ENCODE results near the gene PDS5B. TPM values are rescaled to one million over a fixed set of nuclear protein-coding genes. Genes with fewer than 3 reads are reported as not detected.
A peak's percentile ranks its signal among the peaks of the same experiment; 100 is the strongest.

PDS5B gene
- total and polyA plus RNA-seq, 10 of the 15 experiments (the other 5 are each of a cell fraction or from before 2014, with no cell fraction given), result 15.4 to 55.3 (median 30.7) TPM

DNA sequence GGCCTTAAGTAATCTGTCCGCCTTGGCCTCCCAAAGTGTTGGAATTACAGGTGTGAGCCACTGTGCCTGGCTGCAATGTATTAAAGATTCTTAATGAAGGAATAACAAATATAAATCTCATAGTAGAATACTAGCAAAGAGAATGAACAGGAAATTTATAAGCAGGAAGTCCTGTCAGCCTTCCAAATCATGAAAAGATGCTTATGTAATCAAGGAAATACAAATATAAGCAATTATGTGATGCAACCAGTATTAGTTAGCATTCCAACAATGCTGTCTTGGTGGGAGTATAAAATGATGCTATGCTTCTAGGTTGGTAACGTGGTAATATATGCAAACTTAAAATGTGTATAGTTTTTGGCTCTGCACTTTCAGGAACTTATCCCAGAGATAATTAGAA, 133.8 kb downstream of the PDS5B start:
- no peak for TF ChIP-seq CREB1 (IDR thresholded peaks at IDR 0.05; ENCODE audit: low read depth)
- TF ChIP-seq TARDBP (IDR thresholded peaks at IDR 0.05; ENCODE audit: borderline replicate concordance), result no peak
- no peak for TF ChIP-seq YBX1 (IDR thresholded peaks at IDR 0.05)
- TF ChIP-seq, protein P1, sequence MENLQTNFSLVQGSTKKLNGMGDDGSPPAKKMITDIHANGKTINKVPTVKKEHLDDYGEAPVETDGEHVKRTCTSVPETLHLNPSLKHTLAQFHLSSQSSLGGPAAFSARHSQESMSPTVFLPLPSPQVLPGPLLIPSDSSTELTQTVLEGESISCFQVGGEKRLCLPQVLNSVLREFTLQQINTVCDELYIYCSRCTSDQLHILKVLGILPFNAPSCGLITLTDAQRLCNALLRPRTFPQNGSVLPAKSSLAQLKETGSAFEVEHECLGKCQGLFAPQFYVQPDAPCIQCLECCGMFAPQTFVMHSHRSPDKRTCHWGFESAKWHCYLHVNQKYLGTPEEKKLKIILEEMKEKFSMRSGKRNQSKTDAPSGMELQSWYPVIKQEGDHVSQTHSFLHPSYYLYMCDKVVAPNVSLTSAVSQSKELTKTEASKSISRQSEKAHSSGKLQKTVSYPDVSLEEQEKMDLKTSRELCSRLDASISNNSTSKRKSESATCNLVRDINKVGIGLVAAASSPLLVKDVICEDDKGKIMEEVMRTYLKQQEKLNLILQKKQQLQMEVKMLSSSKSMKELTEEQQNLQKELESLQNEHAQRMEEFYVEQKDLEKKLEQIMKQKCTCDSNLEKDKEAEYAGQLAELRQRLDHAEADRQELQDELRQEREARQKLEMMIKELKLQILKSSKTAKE (IDR thresholded peaks at IDR 0.05; ENCODE audit: low read depth, poor library complexity, severe bottlenecking), result no peak
- no peak for TF ChIP-seq KAT2A (conservative IDR thresholded peaks at IDR 0.05; ENCODE audit: control insufficient read depth, low read depth, low read length)
- no peak for TF ChIP-seq NFIC (IDR thresholded peaks at IDR 0.05; ENCODE audit: low read depth, low read length)
- TF ChIP-seq NFYB (IDR thresholded peaks at IDR 0.05; ENCODE audit: insufficient read depth, low read depth, low read length), result no peak
- TF ChIP-seq, protein P2, sequence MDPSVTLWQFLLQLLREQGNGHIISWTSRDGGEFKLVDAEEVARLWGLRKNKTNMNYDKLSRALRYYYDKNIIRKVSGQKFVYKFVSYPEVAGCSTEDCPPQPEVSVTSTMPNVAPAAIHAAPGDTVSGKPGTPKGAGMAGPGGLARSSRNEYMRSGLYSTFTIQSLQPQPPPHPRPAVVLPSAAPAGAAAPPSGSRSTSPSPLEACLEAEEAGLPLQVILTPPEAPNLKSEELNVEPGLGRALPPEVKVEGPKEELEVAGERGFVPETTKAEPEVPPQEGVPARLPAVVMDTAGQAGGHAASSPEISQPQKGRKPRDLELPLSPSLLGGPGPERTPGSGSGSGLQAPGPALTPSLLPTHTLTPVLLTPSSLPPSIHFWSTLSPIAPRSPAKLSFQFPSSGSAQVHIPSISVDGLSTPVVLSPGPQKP (IDR thresholded peaks at IDR 0.05; ENCODE audit: low read depth, low read length), result no peak
- no peak for TF ChIP-seq CEBPZ (IDR thresholded peaks at IDR 0.05; ENCODE audit: low read depth, low read length)
- TF ChIP-seq SPI1 (IDR thresholded peaks at IDR 0.05; ENCODE audit: borderline replicate concordance, insufficient read depth, low read depth, low read length), result no peak
- TF ChIP-seq RAD21 (IDR thresholded peaks at IDR 0.05; ENCODE audit: insufficient read depth, low read depth, low read length), result no peak
- no peak for TF ChIP-seq CUX1 (IDR thresholded peaks at IDR 0.05; ENCODE audit: insufficient replicate concordance, low read depth, low read length)
- Histone ChIP-seq H3K4me2 (ENCODE audit: control insufficient read depth, insufficient read depth) (no peak overlapping the region), H3K27ac (ENCODE audit: control insufficient read depth, insufficient read depth) (no peak overlapping the region), H3K36me3 (ENCODE audit: control insufficient read depth in 2 of 2, insufficient read depth in 2 of 2, low read length in 1 of 2) (peaks cover 1 to 2% of the 10 kb centered on the region in 2 experiments; a peak in 2 of 4 replicates), H3K4me1 (ENCODE audit: control insufficient read depth, insufficient read depth, low read length) (no peaks in the 10 kb centered on the region), H4K20me1 (ENCODE audit: control insufficient read depth, insufficient read depth) (no peaks in the 10 kb centered on the region), H3K4me3 (no peak overlapping the region), H2AFZ (ENCODE audit: control insufficient read depth, low read depth, low read length) (no peak overlapping the region), H3K27me3 (replicated peaks in 1 of 2; ENCODE audit: control insufficient read depth in 2 of 2, insufficient read depth in 2 of 2, low read length in 1 of 2) (no peaks in the 10 kb centered on the region), H3K79me2 (ENCODE audit: control insufficient read depth, insufficient read depth, low read length) (no peaks in the 10 kb centered on the region), H3K9ac (ENCODE audit: control insufficient read depth, insufficient read depth, low read length) (no peak overlapping the region), H3K9me3 (replicated peaks; ENCODE audit: control insufficient read depth, insufficient read depth, low read length) (peaks cover 3% of the 10 kb centered on the region; the same call in 2 of the 3 replicates)
- intact Hi-C loops (cut with micrococcal nuclease; ENCODE audit: unreplicated experiment), result no loop called here
- 50% methylated on average over 2 of the region's 2 CpGs for WGBS (ENCODE audit: insufficient coverage, insufficient replicate concordance, low lambda C conversion rate, missing lambda C conversion rate)
- FAIRE-seq (no peak), DNase-seq (ENCODE audit: low read depth, low spot score) (no peak), ATAC-seq (no peak)
- POLR2A ChIA-PET, result no interaction called here
- SMC1A ChIA-PET (ENCODE audit: uncharacterized antibody, unreplicated experiment), result no interaction called here
- RAD21 ChIA-PET (ENCODE audit: unreplicated experiment), result no interaction called here
- TSS peak; percentile 57 for BruUV-seq (replicated peaks)
- in situ Hi-C loops (cut with MboI), result no loop called here
- CTCF ChIA-PET, result no interaction called here

Measured in GM12878 (cell line).